Measurements from ENCODE around the gene DCAF5. TPM values are rescaled to one million over a fixed set of nuclear protein-coding genes. Genes with fewer than 3 reads are reported as not detected.

DCAF5 gene
- total RNA-seq, 4 donors from 2014 or later, result 38.7 to 57.8 (median 48.9) TPM

DNA sequence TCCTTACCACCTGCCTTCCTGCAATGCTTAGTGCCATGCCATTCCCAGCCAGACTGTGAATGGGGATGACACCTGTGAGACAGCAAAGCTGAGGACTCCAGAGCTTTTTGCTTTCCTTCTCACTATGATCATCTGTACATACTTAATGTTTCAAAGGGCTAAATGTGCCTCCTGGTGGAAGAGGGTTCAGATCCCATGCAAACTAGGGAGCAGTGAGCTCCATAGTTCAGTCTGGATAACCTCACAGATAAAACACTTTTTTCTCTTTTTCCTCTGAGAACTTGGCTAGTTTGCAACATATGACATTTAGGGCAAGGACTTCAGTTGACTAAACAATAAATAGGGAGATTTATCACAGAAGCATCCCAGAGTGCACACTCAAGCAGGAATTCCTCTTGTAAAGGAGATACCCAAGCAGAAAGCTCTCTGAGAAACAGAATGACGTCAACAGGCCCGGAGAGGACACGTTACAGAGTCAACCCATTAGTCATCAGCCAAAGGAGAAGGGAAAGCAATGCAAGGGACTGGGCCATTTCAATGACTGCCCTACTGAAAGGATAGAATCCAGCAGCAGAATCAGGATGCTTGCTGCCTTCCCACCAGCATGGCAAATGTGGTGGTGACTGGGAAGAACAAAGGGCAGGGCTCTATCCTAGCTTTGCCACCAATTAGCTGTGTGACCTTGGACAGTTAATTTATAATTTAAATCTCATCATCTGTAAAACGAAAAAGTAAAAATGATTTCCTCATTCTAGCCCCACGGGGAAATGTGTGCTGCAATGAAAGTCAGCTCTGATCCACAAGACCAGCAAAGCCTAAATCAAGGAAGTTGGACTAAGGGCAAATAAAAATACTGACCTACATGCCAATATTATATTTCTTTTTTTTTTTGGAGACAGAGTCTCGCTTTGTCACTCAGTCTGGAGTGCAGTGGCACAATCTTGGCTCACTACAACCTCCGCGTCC is 93.0 kb downstream of the DCAF5 start:
- Histone ChIP-seq H3K27me3 (no peaks in the 10 kb centered on the region), H3K9me3 (no peaks in the 10 kb centered on the region), H3K4me3 (no peak overlapping the region), H3K36me3 (peaks cover 0 to 52% (median 0%) of the 10 kb centered on the region in 3 donors), H3K4me1 (no peaks in the 10 kb centered on the region), H3K27ac (peak overlapping the region in 2 of 4 donors; percentile 30 to 48)
- DNase-seq, result no peak
- TF ChIP-seq, protein P1, sequence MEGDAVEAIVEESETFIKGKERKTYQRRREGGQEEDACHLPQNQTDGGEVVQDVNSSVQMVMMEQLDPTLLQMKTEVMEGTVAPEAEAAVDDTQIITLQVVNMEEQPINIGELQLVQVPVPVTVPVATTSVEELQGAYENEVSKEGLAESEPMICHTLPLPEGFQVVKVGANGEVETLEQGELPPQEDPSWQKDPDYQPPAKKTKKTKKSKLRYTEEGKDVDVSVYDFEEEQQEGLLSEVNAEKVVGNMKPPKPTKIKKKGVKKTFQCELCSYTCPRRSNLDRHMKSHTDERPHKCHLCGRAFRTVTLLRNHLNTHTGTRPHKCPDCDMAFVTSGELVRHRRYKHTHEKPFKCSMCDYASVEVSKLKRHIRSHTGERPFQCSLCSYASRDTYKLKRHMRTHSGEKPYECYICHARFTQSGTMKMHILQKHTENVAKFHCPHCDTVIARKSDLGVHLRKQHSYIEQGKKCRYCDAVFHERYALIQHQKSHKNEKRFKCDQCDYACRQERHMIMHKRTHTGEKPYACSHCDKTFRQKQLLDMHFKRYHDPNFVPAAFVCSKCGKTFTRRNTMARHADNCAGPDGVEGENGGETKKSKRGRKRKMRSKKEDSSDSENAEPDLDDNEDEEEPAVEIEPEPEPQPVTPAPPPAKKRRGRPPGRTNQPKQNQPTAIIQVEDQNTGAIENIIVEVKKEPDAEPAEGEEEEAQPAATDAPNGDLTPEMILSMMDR (IDR thresholded peaks at IDR 0.05), result no peak
- TF ChIP-seq POLR2A (IDR thresholded peaks at IDR 0.05), result no peak

DNA sequence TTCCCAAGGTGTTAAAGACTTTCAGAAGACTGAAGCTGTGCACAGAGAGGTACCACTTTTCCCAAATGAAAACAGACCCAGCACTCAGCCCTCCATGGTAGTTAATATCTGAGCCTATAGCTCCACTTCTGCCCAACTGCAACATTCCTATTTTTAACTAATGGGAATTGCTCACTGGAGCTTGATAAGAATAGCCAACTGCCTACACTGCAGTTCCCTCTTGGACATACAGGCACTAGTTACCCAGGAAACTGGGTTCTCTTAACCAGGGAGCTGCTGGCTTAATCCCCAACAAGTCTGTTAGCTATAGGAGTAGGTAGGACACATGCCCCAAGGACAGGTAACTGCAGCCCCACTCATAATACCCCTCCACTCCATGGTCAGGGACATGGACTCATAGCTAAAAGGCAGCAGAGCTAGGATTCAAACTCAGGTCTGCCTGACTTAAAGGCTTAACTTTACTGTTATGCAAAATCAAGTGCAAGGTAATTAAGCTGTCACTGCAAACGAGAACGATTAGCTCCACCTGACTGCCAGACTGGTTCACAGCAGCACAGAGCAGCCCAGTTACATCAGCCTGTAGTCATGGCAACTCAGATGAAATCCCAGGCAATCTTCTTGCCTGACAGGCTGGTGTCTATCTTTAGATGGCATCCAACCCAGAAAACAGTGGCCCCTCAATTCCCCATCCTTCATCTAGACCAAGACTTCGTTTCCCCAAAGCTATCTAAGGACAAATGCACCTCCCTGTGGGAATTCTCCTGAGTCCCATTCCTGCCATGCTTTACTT is 96.7 kb downstream of the DCAF5 start:
- Histone ChIP-seq H3K4me3 (no peak overlapping the region), H3K27me3 (no peaks in the 10 kb centered on the region), H3K27ac (no peak overlapping the region), H3K9me3 (no peaks in the 10 kb centered on the region), H3K36me3 (peaks cover 0 to 68% (median 0%) of the 10 kb centered on the region in 3 donors), H3K4me1 (no peaks in the 10 kb centered on the region)
- no peak for TF ChIP-seq POLR2A (IDR thresholded peaks at IDR 0.05)
- TF ChIP-seq, protein P1 (IDR thresholded peaks at IDR 0.05), result no peak
- DNase-seq, result no peak

DNA sequence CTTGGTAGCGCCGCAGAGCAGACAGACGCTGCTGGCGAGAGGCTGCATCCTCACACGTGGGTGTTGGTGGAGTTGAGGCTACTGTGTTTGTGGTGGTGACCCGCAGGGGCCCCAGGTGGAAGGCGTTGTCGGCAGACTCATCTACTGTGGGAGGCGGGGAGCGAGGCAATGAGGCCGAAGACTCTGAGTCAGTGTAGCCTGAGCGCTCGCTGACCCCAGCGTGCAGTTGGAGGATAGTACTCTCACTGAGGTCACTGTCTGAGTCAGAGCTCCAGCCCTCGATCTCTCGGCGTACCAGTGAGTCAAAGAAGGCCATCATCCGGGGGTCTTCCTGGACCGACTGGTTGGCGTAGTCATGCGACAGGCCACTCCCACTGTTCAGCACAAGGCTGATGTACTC is 97.8 kb downstream of the DCAF5 start:
- no peaks in the 10 kb centered on the region for H3K9me3 ChIP-seq
- no peak for DNase-seq
- H3K4me3 ChIP-seq, result no peak overlapping the region
- H3K27ac ChIP-seq, result no peak overlapping the region
- no peaks in the 10 kb centered on the region for H3K27me3 ChIP-seq
- H3K36me3 ChIP-seq, result peaks cover 0 to 57% (median 0%) of the 10 kb centered on the region in 3 donors
- TF ChIP-seq, protein P1 (IDR thresholded peaks at IDR 0.05), result no peak
- TF ChIP-seq POLR2A (IDR thresholded peaks at IDR 0.05), result no peak
- H3K4me1 ChIP-seq, result peaks cover 0 to 3% (median 0%) of the 10 kb centered on the region in 4 donors

DNA sequence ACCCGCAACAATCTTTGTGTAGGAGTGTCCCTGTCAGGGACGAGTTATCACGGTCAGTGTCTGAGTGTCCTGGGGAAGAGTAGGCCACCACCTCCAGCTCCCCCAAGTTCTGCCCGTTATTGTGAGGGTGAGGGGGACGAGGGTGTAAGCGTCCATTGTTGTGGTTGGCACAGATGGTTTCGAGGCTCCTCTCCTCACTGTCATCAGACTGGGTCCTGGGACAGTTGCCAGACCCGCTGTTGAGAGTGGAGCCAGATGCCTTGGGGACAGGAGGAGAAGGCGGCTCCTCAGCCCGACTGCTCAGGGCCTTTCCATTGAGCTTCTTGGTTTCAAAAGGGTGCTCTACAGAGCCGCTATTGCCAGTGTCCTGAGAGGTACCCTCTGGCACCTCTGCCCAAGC is 98.9 kb downstream of the DCAF5 start:
- no peak for DNase-seq

DNA sequence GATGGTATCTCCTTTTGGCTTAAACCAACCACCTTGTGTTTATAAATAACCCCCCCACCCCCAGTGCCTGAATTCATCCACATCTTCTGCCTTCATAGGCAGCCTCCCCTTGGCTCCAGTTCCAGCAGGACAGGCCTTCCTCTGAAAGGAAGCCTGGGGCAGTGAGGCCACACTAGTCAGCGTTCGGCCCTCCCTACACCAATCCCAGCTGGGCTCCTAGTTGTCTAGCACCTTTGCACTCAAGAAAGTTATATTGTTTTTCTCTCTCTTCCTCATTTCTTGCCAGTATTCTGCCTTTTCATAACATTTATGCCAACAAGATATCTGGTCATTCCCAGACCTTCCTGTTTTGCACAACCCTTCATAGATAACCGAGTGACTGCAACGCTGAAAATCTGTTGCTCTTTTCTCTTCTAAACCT is 100.7 kb downstream of the DCAF5 start:
- H3K27ac ChIP-seq, result peak overlapping the region in 1 of 4 donors; percentile 21
- no peaks in the 10 kb centered on the region for H3K9me3 ChIP-seq
- DNase-seq, result no peak
- no peak overlapping the region for H3K4me3 ChIP-seq
- H3K4me1 ChIP-seq, result peaks cover 0 to 4% (median 0%) of the 10 kb centered on the region in 4 donors
- TF ChIP-seq, protein P1 (IDR thresholded peaks at IDR 0.05), result no peak
- no peak for TF ChIP-seq POLR2A (IDR thresholded peaks at IDR 0.05)
- H3K27me3 ChIP-seq, result no peaks in the 10 kb centered on the region
- H3K36me3 ChIP-seq, result peaks cover 0 to 40% (median 0%) of the 10 kb centered on the region in 3 donors

More for the DNA sequence above, 98.9 kb downstream of the DCAF5 start:
- Histone ChIP-seq H3K4me1 (peaks cover 0 to 4% (median 0%) of the 10 kb centered on the region in 4 donors), H3K27me3 (no peaks in the 10 kb centered on the region), H3K36me3 (peaks cover 0 to 53% (median 0%) of the 10 kb centered on the region in 3 donors), H3K9me3 (no peaks in the 10 kb centered on the region), H3K4me3 (no peak overlapping the region), H3K27ac (no peak overlapping the region)
- TF ChIP-seq POLR2A (IDR thresholded peaks at IDR 0.05), result no peak
- TF ChIP-seq, protein P1 (IDR thresholded peaks at IDR 0.05), result no peak
